Fibroblast of mammary gland (primary cell): ENCODE data around the gene BAD.

ENCODE experiments used
- DNase-seq: peaks from one replicate; pipeline ENCODE4 v3.0.0-alpha.2; 2010; ENCODE audit warnings: low read depth
- H3K4me3 ChIP-seq: 2 replicates; pipeline ENCODE4 v1.5.1; 2011; ENCODE audit warnings: low read depth, mild to moderate bottlenecking, low read length, moderate library complexity; ENCODE audit not compliant: control insufficient read depth
- TF ChIP-seq, protein P1 (sequence below): conservative IDR thresholded peaks from 2 replicates; pipeline ENCODE4 v1.5.1; 2011; ENCODE audit warnings: low read depth, low read length, inconsistent platforms; ENCODE audit not compliant: control insufficient read depth, insufficient read depth

The BAD gene

DNA sequence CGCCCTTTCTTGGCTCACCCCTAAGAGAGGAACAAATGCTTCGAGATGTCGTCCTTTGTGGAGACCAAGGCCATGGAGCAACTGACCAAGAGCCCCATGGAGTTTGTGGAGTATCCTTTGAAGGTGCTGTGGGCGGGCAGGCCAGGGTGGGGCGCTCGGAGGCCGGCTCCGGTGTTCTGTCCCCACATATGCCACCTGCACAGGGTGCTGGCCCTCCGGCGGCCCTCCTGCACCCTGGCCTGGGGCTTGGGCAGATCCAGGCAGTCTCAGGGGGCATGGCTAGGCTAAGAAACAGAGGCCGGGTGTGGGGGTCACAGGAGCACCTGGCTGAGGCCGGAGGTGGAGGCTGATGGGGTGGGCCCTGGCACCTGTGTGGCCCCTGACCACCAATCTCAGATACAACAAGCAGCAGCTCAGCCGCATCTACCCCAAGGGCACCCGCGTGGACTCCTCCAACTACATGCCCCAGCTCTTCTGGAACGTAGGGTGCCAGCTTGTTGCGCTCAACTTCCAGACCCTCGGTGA, 22.8 kb downstream of the BAD start:
- no peak for DNase-seq
- H3K4me3 ChIP-seq, result no peak overlapping the region
- TF ChIP-seq, protein P1, sequence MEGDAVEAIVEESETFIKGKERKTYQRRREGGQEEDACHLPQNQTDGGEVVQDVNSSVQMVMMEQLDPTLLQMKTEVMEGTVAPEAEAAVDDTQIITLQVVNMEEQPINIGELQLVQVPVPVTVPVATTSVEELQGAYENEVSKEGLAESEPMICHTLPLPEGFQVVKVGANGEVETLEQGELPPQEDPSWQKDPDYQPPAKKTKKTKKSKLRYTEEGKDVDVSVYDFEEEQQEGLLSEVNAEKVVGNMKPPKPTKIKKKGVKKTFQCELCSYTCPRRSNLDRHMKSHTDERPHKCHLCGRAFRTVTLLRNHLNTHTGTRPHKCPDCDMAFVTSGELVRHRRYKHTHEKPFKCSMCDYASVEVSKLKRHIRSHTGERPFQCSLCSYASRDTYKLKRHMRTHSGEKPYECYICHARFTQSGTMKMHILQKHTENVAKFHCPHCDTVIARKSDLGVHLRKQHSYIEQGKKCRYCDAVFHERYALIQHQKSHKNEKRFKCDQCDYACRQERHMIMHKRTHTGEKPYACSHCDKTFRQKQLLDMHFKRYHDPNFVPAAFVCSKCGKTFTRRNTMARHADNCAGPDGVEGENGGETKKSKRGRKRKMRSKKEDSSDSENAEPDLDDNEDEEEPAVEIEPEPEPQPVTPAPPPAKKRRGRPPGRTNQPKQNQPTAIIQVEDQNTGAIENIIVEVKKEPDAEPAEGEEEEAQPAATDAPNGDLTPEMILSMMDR, result no peak

- no peak overlapping the region for H3K4me3 ChIP-seq
- TF ChIP-seq, protein P1, result no peak
- no peak for DNase-seq
These were observed 24.2 kb downstream of the BAD start for GRCh38 chr11:64260147-64260708.

DNA sequence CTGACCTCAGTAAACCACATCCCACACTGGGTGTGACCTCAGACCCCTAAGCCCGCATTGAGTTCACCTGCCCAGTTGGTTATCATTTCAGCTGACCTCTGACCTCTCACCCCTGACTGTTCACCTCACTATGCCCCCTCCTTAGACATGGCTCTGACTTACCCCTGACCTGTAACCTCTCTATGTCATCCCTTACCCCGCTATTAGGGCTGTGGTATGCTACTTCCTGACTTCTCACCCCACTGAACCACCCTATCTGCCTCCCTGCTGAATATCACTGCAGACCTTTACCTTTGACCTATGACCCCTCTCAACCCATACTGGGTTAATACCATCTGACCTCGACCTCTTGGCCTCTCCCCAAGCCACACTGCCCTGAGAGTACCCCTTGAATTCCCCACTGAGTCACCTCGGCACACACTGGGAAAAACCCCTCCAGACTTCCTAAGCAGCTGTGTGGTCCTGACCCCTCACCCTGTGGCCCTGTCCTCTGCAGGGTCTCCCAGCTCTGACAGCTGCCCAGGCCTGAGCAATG, 24.9 kb downstream of the BAD start:
- no peak overlapping the region for H3K4me3 ChIP-seq
- TF ChIP-seq, protein P1, result no peak

DNA sequence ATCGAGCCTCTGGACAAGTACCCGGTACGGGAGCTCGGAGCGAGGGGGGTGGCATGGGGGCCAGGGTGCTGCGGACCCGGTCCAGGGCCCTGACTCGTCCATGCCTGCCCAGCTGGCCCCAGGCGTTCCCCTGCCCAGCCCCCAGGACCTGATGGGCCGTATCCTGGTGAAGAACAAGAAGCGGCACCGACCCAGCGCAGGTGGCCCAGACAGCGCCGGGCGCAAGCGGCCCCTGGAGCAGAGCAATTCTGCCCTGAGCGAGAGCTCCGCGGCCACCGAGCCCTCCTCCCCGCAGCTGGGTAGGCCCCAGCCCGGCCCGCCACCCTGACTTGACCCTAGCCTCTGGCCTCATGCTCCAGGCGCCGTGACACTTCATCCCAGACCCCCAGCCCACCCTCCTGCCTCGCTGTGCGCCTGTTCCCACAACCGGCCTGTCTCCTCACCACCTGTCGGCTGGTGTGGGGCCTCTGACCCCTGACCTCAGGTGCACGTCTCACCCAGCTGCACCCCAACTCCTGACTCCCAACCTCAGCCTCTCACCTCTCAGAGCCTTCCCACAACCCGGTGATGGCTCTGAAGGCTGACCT, 25.4 kb downstream of the BAD start:
- no peak overlapping the region for H3K4me3 ChIP-seq
- TF ChIP-seq, protein P1, result no peak
- no peak for DNase-seq

More for the DNA sequence above, 24.9 kb downstream of the BAD start:
- no peak for DNase-seq

GRCh38 chr11:64258356-64258755, 26.1 kb downstream of the BAD start:
- H3K4me3 ChIP-seq, result no peak overlapping the region
- no peak for DNase-seq
- TF ChIP-seq, protein P1, result no peak

DNA sequence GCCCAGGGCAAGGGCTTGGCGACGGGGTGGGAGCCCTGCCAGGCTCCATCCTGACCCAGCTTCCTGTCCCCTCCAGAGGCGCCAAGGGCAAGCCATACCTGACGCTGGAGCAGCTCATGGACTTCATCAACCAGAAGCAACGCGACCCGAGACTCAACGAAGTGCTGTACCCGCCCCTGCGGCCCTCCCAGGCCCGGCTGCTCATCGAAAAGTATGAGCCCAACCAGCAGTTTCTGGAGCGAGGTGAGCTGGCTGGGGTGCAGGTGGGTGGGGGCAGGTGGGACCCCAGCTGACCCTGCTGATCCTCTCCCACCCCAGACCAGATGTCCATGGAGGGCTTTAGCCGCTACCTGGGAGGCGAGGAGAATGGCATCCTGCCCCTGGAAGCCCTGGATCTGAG, 28.2 kb downstream of the BAD start:
- no peak for DNase-seq
- H3K4me3 ChIP-seq, result no peak overlapping the region
- TF ChIP-seq, protein P1, result no peak
